NK-92 (cell line): Measurements from ENCODE around the gene C10orf105.

Experiments
- DNase-seq: peaks from one replicate; lab custom pipeline; 2025; ENCODE audit not compliant: unreplicated experiment; lab: John Stamatoyannopoulos, UW

Gene C10orf105

GRCh38 chr10:71679425-71679824 is 40.2 kb downstream of the C10orf105 start:
- DNase-seq: no peak

DNA sequence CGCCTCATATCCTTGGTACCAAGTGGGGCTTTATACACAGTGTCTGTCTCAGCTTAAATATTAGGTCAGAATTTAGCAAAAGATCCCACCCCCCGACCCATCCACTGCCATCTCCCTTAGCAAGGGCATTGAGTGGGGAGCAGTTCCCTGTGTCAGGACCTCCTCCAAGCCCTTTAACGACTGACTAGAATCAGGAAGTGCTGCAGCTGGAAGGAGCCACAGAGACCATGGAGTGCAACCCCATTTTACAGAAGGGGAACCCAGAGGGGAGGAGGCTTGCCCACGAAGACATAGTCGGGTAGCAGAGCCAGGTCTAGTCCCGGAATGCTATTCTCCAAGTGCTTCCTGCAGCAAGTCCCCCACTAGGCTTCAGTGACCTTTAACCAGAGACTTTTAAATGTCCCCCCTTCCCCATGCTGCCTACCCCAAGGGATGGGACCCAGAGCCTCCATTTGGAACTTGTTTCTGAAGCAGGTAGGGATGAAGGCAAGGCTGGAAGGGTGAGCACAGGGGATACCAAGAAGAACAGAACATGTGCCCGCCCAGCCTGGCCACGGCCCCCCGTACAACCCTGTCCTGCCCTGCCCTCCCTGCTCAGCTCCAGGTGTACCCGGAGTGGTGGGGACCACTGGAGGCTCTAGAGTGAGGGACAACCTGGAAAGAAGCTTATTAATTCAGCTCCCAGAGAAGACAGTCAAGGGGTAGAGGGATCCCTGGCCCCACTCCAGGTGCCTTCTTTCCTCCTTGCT is 41.3 kb downstream of the C10orf105 start:
- DNase-seq: no peak

DNA sequence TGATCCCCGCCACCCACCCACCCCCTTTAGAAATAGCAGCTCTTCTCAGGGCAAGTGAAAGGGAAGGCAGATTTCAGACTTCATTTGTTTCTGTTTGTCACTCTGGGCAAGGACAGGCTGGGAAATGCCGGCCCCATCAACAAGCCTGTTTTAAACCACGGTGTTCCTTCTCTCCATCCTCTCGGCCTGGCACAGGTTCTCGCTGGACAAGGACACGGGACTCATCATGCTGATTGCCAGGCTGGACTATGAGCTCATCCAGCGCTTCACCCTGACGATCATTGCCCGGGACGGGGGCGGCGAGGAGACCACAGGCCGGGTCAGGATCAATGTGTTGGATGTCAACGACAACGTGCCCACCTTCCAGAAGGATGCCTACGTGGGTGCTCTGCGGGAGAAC is 42.3 kb downstream of the C10orf105 start:
- no peak for DNase-seq

DNA sequence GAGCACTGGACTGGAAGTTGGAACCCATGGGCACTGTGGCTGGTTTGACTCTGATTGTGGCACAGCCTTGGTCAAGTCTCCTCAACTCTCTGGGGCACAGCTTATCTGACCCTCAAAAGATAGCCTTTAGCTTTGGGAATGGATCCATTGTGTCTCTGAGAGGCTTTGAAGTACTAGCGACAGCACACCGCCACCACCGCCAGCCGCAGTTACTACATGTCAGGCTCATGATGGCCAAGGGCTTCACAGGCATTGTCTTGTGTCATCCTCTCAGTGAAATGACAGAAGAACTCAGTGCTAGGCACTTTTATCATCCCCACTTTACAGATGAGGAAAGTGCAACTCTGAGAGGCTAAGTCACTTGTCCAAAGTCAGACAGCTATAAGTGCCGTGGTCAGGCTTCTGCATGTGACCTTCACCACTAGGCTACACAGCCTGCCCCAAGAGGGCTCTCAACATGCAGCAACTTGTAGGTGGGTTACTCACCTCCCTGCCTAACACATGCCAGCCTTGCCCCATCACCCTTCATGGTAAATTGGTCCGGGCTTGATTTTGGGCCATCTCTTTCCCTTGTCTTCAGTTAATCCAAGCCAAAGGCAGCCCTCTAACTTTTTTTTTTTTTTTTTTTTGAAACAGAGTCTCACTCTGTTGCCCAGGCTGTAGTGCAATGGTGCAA is 44.1 kb downstream of the C10orf105 start:
- no peak for DNase-seq

DNA sequence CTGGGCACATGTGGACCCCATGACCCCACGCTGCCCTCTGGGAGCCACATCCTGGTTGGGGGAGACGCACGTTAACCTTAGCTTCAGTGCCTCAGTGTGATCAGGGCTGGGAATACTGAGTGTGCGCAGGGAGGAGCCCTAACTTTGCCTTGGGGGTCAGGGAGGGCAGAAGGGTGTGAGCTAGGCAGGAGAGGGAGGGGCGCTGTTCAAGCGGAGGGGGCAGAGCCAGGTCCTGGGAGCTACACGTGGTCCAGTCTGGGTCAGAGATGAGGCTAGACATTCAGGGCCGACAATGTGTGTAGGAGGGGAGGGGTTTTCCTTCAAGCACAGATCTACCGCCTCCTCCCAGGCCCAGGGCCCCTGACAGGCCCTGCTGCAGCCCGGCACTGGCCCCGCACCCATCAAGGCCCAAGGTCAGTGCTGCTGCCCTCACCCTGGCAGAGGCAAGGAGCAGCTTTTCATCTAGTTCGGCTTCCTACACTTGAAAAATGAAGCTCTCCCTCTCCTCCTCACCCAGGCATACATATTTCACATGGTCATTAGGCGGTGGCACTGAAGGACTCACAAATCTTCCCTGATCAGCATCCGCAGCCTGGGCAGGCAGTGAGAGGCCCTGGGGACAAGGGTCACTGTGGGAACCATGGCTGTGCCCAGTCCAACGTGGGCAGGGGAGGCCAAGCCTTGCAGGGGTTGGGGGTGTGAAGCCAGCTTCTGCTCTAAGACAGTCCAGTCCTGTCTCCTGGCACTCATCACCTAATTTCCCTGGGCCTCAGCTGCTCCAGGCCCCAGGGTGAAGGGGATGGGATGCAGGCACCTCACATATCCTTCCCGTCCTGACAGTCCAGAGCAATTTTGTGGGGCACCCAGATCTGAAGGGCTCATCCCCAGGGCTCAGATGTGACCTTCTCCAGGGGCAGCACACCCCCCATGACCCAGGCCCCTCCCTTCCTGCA is 47.3 kb downstream of the C10orf105 start:
- no peak for DNase-seq

- no peak for DNase-seq
These were observed 52.2 kb downstream of the C10orf105 start for GRCh38 chr10:71667387-71667752.

GRCh38 chr10:71666639-71667386 is 52.8 kb downstream of the C10orf105 start:
- no peak for DNase-seq

- no peak for DNase-seq
These were observed 54.1 kb downstream of the C10orf105 start for GRCh38 chr10:71665456-71665855.

DNA sequence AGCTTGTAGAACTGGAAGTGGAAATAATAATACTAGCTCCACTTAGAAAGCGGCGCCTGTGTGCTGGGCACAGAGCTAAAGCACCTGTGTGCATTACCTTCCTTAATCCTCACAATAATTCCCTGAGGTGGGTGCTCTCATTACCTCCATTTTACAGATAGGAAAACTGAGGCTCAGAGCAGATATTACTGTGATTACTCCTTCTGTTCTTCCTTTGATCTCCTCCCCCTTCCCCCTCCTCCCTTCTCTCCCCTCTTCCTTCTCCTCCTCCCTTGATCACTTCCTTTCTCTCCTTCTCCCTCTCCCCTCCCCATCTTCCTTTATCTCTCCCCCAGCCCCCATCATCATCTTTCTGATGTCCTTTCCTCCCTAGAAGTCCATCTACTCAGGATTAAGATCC is 55.0 kb downstream of the C10orf105 start:
- DNase-seq: no peak

GRCh38 chr10:71663311-71663710 is 56.3 kb downstream of the C10orf105 start:
- DNase-seq: no peak

DNA sequence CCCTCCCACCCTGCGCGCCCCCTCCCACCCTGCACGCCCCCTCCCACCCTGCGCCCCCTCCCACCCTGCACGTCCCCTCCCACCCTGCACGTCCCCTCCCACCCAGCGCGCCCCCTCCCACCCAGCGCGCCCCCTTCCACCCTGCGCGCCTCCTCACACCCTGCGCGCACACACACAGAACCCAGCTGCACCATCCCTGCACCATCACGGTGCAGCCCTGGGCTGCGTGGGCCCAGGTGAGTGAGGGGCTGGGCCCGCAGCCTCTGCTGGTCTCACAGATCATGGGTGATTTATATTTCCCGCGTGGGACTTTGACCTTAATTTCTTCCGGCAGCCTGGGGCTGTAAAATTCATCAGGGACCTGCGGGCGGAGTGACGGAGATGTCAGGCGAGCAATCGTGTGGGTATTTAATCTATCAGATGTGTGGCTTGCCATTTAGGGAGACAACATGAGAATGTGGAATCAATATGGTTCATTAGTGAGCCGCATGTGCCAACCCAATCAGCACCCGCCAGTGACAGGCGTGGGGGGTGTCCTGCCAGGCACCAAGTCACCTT is 57.7 kb downstream of the C10orf105 start:
- DNase-seq: no peak
